ENCODE results near the gene MED12L.

MED12L gene

DNA sequence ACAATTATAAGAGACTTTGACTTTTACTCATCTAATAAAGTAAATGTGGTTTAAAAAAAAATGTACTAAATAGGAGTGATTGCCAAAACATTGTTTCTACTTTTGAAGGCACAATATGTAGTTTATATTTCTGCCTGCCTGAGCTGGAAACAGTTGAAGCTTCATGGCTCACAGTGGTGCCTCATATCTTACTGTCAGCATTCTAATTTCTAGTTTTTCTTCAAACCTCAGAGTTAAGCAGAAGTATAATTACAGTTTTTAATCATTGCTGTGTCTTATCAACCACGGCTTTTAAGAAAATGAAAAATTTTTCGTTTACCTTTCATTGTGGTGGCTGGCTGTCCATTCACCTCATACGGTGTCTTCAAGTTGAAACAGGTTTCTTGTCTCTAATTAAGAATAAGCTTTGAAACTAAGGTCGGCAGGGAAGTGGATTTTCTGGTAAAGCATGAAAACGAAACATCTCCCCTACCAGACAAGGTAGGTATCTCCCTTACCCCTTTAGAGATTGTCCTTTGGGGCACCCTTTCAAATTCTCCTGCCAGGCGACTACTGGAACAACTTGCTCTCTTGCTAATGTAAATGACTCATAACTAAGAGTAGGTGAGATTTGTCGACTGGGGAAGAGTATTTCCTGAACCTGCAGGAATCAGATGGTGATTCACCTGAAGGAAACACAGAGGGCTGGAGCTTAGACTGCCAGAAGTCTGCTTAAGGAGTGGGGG lies 231.0 kb downstream of the MED12L start, which contains the start of gene GPR87:
Gene GPR87 (minus strand): TSS at position 554 of the 725 bp plus-strand sequence. CDS start 16,720 bp downstream, outside the sequence.
- no peak within 1 kb of the TSS for H3K27ac ChIP-seq (ENCODE audit: low read length)
- no peaks in the 10 kb centered on the region for H3K9me3 ChIP-seq (ENCODE audit: control insufficient read depth, insufficient read depth, low read length)
- no peaks in the 10 kb centered on the region for H3K36me3 ChIP-seq (ENCODE audit: control insufficient read depth, insufficient read depth, low read length)
- peaks cover 2% of the 10 kb centered on the region for H3K4me1 ChIP-seq (ENCODE audit: control insufficient read depth, insufficient read depth, low read length)
- H3K27me3 ChIP-seq (ENCODE audit: control insufficient read depth, insufficient read depth, low read length): no peaks in the 10 kb centered on the region
- no CpG with 5 or more reads among the region's 7 CpGs for WGBS (ENCODE audit: insufficient coverage, insufficient read length)
- H3K4me3 ChIP-seq (ENCODE audit: low read length): no peak within 1 kb of the TSS
- no peak for DNase-seq (ENCODE audit: low read depth, low spot score)

DNA sequence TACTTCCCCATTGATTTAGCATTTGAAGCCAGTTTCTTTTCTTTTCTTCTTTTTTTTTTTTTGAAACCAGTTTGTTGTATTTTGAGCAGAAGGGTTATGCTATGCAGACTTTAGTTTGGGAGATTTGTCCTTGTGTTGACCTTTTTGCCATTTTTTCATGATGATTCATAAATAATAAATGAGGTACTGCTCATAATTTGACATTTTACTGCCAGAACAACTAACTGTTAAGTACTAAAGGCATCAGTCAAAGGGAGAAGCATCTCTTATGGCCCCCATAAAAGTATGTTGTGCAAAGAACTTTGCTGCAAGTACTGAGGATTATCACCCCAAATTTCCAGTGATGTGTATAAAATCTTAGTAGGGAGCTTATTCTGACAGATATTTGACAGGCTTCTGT lies 232.8 kb downstream of the MED12L start:
- DNase-seq (ENCODE audit: low read depth, low spot score): no peak
- H3K4me1 ChIP-seq (ENCODE audit: control insufficient read depth, insufficient read depth, low read length): peaks cover 2% of the 10 kb centered on the region
- H3K27ac ChIP-seq (ENCODE audit: low read length): no peak overlapping the region
- H3K9me3 ChIP-seq (ENCODE audit: control insufficient read depth, insufficient read depth, low read length): no peaks in the 10 kb centered on the region
- H3K36me3 ChIP-seq (ENCODE audit: control insufficient read depth, insufficient read depth, low read length): no peaks in the 10 kb centered on the region
- H3K27me3 ChIP-seq (ENCODE audit: control insufficient read depth, insufficient read depth, low read length): no peaks in the 10 kb centered on the region
- no peak overlapping the region for H3K4me3 ChIP-seq (ENCODE audit: low read length)

DNA sequence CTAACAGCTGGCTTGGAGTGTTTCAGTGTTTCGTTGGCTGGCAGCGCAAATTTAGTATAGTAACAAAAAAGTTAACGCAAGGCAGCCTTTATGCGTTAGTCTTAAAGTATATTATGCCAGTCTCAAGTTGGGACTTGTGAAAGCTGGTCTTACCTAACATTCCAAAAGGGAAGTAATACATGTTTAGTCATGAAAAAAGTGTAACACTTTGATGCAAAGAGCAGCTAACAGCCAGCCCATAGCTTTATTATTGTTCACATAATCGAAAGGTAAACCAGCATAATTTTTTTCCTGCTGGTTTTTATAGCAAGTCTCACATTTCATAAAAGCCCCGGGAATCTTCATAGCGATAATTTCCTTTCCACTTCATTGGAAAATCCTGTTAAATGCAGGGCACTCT lies 233.5 kb downstream of the MED12L start:
- no peak overlapping the region for H3K27ac ChIP-seq (ENCODE audit: low read length)
- no peaks in the 10 kb centered on the region for H3K9me3 ChIP-seq (ENCODE audit: control insufficient read depth, insufficient read depth, low read length)
- no peak for DNase-seq (ENCODE audit: low read depth, low spot score)
- H3K4me1 ChIP-seq (ENCODE audit: control insufficient read depth, insufficient read depth, low read length): peaks cover 2% of the 10 kb centered on the region
- no peaks in the 10 kb centered on the region for H3K27me3 ChIP-seq (ENCODE audit: control insufficient read depth, insufficient read depth, low read length)
- no peaks in the 10 kb centered on the region for H3K36me3 ChIP-seq (ENCODE audit: control insufficient read depth, insufficient read depth, low read length)
- H3K4me3 ChIP-seq (ENCODE audit: low read length): no peak overlapping the region
- WGBS (ENCODE audit: insufficient coverage, insufficient read length): no CpG with 5 or more reads among the region's 7 CpGs

DNA sequence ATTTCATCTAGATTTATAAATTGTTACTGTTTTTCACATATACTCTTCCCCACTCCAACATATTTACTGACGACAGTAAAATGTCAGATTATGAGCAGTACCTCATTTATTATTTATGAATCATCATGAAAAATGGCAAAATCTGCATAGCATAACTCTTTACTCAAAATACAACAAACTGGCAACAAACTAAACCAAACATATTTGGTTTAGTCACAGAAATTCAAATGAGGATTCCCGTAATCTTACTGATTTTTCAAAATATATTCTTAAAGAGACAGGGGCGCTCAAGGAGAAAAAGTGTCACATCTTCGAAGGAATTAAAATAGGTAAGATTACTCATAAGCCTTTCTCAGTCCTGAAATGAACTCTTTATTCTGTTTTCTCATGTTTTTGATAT lies 234.2 kb downstream of the MED12L start:
- Histone ChIP-seq H3K9me3 (ENCODE audit: control insufficient read depth, insufficient read depth, low read length) (no peaks in the 10 kb centered on the region), H3K27ac (ENCODE audit: low read length) (no peak overlapping the region), H3K36me3 (ENCODE audit: control insufficient read depth, insufficient read depth, low read length) (no peaks in the 10 kb centered on the region), H3K4me3 (ENCODE audit: low read length) (no peak overlapping the region), H3K4me1 (ENCODE audit: control insufficient read depth, insufficient read depth, low read length) (peaks cover 2% of the 10 kb centered on the region), H3K27me3 (ENCODE audit: control insufficient read depth, insufficient read depth, low read length) (no peaks in the 10 kb centered on the region)
- WGBS (ENCODE audit: insufficient coverage, insufficient read length): no CpG with 5 or more reads among the region's 4 CpGs
- DNase-seq (ENCODE audit: low read depth, low spot score): no peak

DNA sequence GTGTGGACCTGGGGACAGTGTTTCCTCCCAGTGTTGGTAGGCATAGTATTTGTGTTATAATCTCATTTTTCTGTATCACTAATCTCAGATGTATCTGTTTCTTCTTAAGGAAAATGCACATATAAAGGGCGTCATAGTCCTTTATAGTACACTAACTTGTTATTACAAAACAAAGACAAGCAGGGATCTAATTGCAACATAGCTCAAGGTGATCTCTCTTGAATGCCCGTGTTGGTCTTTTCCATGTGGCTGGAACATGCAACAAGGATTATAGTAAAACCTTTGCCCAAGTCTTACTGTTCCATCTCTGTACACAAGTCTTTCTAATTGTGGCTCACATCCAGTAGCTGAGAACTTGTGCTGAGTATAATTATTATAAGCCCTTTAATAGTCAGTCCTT lies 234.7 kb downstream of the MED12L start:
- Histone ChIP-seq H3K4me3 (ENCODE audit: low read length) (no peak overlapping the region), H3K4me1 (ENCODE audit: control insufficient read depth, insufficient read depth, low read length) (peaks cover 2% of the 10 kb centered on the region), H3K36me3 (ENCODE audit: control insufficient read depth, insufficient read depth, low read length) (no peaks in the 10 kb centered on the region), H3K27ac (ENCODE audit: low read length) (no peak overlapping the region), H3K9me3 (ENCODE audit: control insufficient read depth, insufficient read depth, low read length) (no peaks in the 10 kb centered on the region), H3K27me3 (ENCODE audit: control insufficient read depth, insufficient read depth, low read length) (no peaks in the 10 kb centered on the region)
- no peak for DNase-seq (ENCODE audit: low read depth, low spot score)
- WGBS (ENCODE audit: insufficient coverage, insufficient read length): no CpG with 5 or more reads among the region's 2 CpGs

DNA sequence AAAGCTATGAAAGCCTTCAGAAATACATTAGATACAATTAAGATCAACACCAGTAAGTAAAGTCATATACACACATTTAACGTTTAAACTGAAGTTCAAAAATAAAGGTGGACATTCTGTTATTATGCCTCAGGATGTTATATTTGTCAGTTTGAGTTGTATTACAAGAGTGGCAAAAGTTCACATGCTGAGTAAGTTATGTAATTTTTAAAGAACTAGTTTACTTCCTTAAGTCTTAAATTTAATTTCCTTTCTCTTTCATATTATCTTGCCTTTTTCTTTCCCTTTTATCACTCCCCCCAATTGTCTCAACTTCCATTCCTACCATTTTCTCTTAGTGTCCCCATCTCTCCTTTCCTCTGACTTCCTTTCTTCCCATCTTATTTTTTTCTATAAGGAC lies 236.1 kb downstream of the MED12L start:
- Histone ChIP-seq H3K4me1 (ENCODE audit: control insufficient read depth, insufficient read depth, low read length) (peaks cover 2% of the 10 kb centered on the region), H3K27ac (ENCODE audit: low read length) (no peak overlapping the region), H3K9me3 (ENCODE audit: control insufficient read depth, insufficient read depth, low read length) (no peaks in the 10 kb centered on the region), H3K27me3 (ENCODE audit: control insufficient read depth, insufficient read depth, low read length) (no peaks in the 10 kb centered on the region), H3K36me3 (ENCODE audit: control insufficient read depth, insufficient read depth, low read length) (no peaks in the 10 kb centered on the region), H3K4me3 (ENCODE audit: low read length) (no peak overlapping the region)
- no peak for DNase-seq (ENCODE audit: low read depth, low spot score)
- no CpG with 5 or more reads among the region's 1 CpG for WGBS (ENCODE audit: insufficient coverage, insufficient read length)

DNA sequence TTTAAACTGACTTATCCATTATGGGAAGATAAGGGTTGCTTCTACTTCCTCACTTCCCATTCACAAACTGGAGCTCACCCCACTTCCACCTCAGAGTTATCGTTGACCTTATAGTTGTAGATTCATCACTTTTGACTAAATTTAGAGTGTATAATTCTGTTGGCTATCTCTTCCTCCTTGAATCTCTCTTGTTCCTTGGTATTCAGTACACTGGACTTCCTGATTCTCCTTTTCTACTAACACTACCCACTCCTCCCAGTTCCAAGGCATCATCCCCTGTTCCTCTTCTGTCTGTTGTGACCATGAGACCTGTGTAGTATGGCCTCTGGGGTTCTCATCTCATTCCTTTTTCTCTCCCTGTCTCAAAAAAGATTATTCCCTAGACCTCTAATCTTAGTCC lies 237.0 kb downstream of the MED12L start:
- Histone ChIP-seq H3K9me3 (ENCODE audit: control insufficient read depth, insufficient read depth, low read length) (no peaks in the 10 kb centered on the region), H3K27ac (ENCODE audit: low read length) (no peak overlapping the region), H3K27me3 (ENCODE audit: control insufficient read depth, insufficient read depth, low read length) (no peaks in the 10 kb centered on the region), H3K36me3 (ENCODE audit: control insufficient read depth, insufficient read depth, low read length) (no peaks in the 10 kb centered on the region), H3K4me3 (ENCODE audit: low read length) (no peak overlapping the region), H3K4me1 (ENCODE audit: control insufficient read depth, insufficient read depth, low read length) (no peaks in the 10 kb centered on the region)
- DNase-seq (ENCODE audit: low read depth, low spot score): no peak
- WGBS (ENCODE audit: insufficient coverage, insufficient read length): no CpG with 5 or more reads among the region's 1 CpG

DNA sequence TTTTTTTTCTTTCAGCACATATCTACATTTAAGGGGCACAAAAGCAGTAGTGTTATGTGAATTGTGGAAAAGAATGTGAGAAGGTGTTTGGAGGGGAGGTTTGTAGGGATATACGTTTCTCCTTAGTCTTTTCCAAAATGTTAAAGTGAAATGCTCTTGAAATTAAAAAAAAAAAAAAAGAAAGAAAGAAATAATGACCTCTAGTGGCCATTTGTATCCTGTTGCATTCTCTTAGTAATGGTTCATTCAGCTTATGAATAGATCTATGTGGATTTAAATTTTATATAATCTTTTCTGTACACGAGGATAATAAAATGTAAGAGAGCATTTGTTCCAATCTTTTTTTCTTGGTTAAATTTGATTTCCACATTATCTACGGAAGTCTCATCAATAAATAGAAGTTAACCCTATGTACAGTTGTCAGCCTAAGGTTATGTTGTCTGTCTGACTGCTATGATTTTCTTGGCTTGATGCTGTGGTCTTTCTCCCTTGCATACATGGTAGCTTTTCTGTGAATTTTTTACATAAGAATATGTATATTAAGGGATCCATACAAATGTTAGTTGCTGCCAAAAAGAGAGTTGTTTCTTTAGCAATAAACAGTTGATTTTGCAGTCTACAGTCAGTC lies 242.2 kb downstream of the MED12L start:
- Histone ChIP-seq H3K4me3 (ENCODE audit: low read length) (no peak overlapping the region), H3K9me3 (ENCODE audit: control insufficient read depth, insufficient read depth, low read length) (no peaks in the 10 kb centered on the region), H3K27ac (ENCODE audit: low read length) (no peak overlapping the region), H3K36me3 (ENCODE audit: control insufficient read depth, insufficient read depth, low read length) (no peaks in the 10 kb centered on the region), H3K4me1 (ENCODE audit: control insufficient read depth, insufficient read depth, low read length) (no peaks in the 10 kb centered on the region), H3K27me3 (ENCODE audit: control insufficient read depth, insufficient read depth, low read length) (no peaks in the 10 kb centered on the region)
- DNase-seq (ENCODE audit: low read depth, low spot score): no peak
- WGBS (ENCODE audit: insufficient coverage, insufficient read length): 100% methylated on average over 1 of the region's 3 CpGs

DNA sequence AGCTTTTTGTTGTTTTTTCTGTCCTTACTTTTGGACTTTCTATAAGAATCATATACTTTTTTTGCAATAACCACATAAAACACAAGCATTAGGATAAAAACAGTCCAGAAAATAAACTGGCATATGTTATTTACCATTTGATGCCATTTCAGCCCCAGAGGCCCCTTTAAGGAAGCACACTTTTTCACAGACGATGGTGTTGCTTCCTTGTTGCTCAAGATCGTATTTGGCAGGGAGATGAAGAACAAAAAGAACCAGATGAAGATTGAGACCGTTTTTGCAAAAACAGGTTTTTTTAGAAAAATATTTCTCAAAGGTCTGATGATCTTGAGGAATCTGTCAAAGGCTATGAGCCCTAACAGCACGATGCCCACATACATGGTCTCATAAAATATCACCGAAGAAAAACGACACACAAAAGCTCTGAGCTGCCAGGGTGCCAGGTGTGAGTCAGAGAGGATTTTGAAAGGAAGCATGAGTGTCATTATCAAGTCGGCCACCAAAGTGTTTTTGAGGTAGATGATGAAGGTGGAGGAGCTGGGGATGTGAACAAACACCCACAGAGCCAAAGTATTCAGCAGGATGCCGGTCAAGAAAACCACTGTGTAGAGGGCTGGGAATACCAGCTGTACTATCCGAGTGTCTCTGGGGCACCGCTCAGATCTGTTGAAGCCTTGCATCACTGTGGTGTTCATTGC lies 243.0 kb downstream of the MED12L start:
- no peaks in the 10 kb centered on the region for H3K9me3 ChIP-seq (ENCODE audit: control insufficient read depth, insufficient read depth, low read length)
- H3K27ac ChIP-seq (ENCODE audit: low read length): no peak overlapping the region
- H3K4me1 ChIP-seq (ENCODE audit: control insufficient read depth, insufficient read depth, low read length): no peaks in the 10 kb centered on the region
- H3K4me3 ChIP-seq (ENCODE audit: low read length): no peak overlapping the region
- H3K36me3 ChIP-seq (ENCODE audit: control insufficient read depth, insufficient read depth, low read length): no peaks in the 10 kb centered on the region
- H3K27me3 ChIP-seq (ENCODE audit: control insufficient read depth, insufficient read depth, low read length): no peaks in the 10 kb centered on the region
- DNase-seq (ENCODE audit: low read depth, low spot score): no peak
- no CpG with 5 or more reads among the region's 10 CpGs for WGBS (ENCODE audit: insufficient coverage, insufficient read length)

DNA sequence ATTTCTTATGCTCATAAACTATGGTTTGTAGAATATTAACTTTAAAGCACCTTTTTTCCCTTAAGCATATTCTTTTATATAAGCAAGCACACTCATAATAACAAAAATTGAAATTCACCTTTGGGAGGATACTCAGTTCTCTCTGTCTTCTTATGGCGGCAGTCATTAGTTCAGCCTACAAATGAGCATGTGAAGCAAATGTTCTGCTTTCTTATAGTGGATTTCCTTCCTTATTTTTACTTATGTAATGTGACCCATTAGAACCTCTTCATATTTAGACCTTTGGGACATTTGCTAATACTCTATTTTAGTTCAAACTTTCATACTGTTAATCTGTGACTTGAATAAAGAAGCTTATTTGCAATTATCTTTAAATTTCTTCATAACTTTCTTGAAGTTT lies 243.9 kb downstream of the MED12L start, which contains the start of gene P2RY13:
Gene P2RY13 (minus strand): TSS at position 187 of the 400 bp plus-strand sequence. CDS start 21 bp downstream, at position 166.
- no peak for DNase-seq (ENCODE audit: low read depth, low spot score)
- no peak within 1 kb of the TSS for H3K4me3 ChIP-seq (ENCODE audit: low read length)

More for the DNA sequence above, 243.9 kb downstream of the MED12L start, which contains the start of gene P2RY13:
- Histone ChIP-seq H3K9me3 (ENCODE audit: control insufficient read depth, insufficient read depth, low read length) (no peaks in the 10 kb centered on the region), H3K27ac (ENCODE audit: low read length) (no peak within 1 kb of the TSS), H3K27me3 (ENCODE audit: control insufficient read depth, insufficient read depth, low read length) (no peaks in the 10 kb centered on the region), H3K36me3 (ENCODE audit: control insufficient read depth, insufficient read depth, low read length) (no peaks in the 10 kb centered on the region), H3K4me1 (ENCODE audit: control insufficient read depth, insufficient read depth, low read length) (no peaks in the 10 kb centered on the region)
- no CpG with 5 or more reads among the region's 1 CpG for WGBS (ENCODE audit: insufficient coverage, insufficient read length)

All from iPS DF 6.9 (cell line).